Body of pancreas (tissue), 4 donors: ENCODE measurements around the gene SHISAL1. TPM values are rescaled to one million over a fixed set of nuclear protein-coding genes. Genes with fewer than 3 reads are reported as not detected.

Experiments used
- ATAC-seq: fragments of 150-250 bp; one replicate; pipeline ENCODE4 v1.9.1; 2016
- DNase-seq, 4 donors: peaks; one replicate each; pipeline ENCODE4 v3.0.0-alpha.2; 2019
- H3K27ac ChIP-seq, 4 donors: fragments of 200-600 bp; sonication (generic); 1 replicate in 3 of 4; 2 replicates in 1 of 4; pipeline versions ENCODE4 v1.5.1 to v1.6.1; 2016 to 2019; ENCODE audit warnings: mild to moderate bottlenecking in 1 of 4, mixed read lengths in 1 of 4, moderate library complexity in 1 of 4
- H3K27me3 ChIP-seq, 2 donors: fragments of 200-600 bp; sonication (generic); one replicate each; pipeline ENCODE4 v1.6.0; 2016; ENCODE audit warnings: mild to moderate bottlenecking in 1 of 2
- H3K36me3 ChIP-seq, 2 donors: fragments of 200-600 bp; sonication (generic); replicated peaks in 1 of 2; 2 replicates each; pipeline ENCODE4 v1.5.1; 2016; ENCODE audit warnings: low read depth in 2 of 2; ENCODE audit not compliant: insufficient read depth in 1 of 2
- H3K4me1 ChIP-seq: fragments of 200-600 bp; sonication (generic); one replicate; pipeline ENCODE4 v1.6.0; 2016
- H3K4me3 ChIP-seq, 2 donors: fragments of 200-600 bp; sonication (generic); 1 replicate in 1 of 2; 2 replicates in 1 of 2; pipeline ENCODE4 v1.5.1; 2016 to 2019
- H3K9me3 ChIP-seq, 3 donors: fragments of 200-600 bp; sonication (generic); 1 replicate in 2 of 3; 2 replicates in 1 of 3; pipeline ENCODE4 v1.5.1; 2016
- CTCF ChIP-seq, 7 experiments: fragments of 450-650 bp in 4 of 7; fragments of 200-600 bp in 3 of 7; sonication (generic) in 3 of 7; IDR thresholded peaks; one replicate each; pipeline ENCODE4 v1.5.1; 2016 to 2019; ENCODE audit warnings: antibody characterized with exemption in 7 of 7
- POLR2A ChIP-seq, 3 donors: fragments of 450-650 bp; IDR thresholded peaks; one replicate each; pipeline ENCODE4 v1.6.1; 2016; ENCODE audit warnings: antibody characterized with exemption in 3 of 3, mild to moderate bottlenecking in 2 of 3
- WGBS, 2 donors: methylation state at CpG; one replicate each; pipeline ENCODE4 v1.1.5; 2017; 5-methylcytosine and 5-hydroxymethylcytosine counted together
- intact Hi-C: fragments of 100-400 bp; cut with DNase I; formaldehyde crosslinking; loops from one replicate; pipeline ENCODE4 v1.15.1; 2023
- total RNA-seq, 2 donors: library from RNA; depleted of rRNA; stranded (reverse); fragments of >200 nt; gene quantifications; one replicate each; pipeline ENCODE4 v1.1.0, GENCODE V29; 2016

The SHISAL1 gene
- total RNA-seq, 2 donors from 2014 or later: 0.78 to 1.6 TPM

DNA sequence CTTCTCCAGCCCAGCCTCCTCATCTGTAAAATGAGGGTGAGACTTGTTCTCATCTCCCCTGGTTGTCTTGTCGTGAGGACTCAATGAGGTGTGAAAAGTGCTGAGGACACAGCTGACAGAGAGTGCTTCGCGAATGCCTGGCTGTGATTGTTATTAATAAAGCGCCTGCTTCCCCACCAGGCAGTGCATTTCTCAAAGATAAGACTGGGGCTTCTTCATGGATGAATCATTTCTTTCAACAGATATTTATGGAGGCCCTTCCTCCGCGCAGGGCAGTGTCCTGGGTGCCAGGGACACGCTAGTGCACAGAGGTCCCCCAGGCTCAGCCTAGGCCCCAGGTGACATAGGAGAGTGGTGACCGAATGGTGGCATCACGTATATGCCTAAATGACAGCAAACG lies 34.3 kb upstream of the SHISAL1 start:
- H3K36me3 ChIP-seq: no peaks in the 10 kb centered on the region
- 62 to 72% methylated on average over 7 to 10 of the region's 10 CpGs for WGBS, 2 donors
- intact Hi-C loops: no loop called here
- H3K9me3 ChIP-seq: no peaks in the 10 kb centered on the region
- no peak overlapping the region for H3K4me3 ChIP-seq
- no peaks in the 10 kb centered on the region for H3K4me1 ChIP-seq
- no peak for TF ChIP-seq POLR2A (IDR thresholded peaks at IDR 0.05)
- H3K27ac ChIP-seq: no peak overlapping the region
- H3K27me3 ChIP-seq: no peaks in the 10 kb centered on the region
- DNase-seq (no peak), ATAC-seq (no peak)

- Histone ChIP-seq H3K36me3 (no peaks in the 10 kb centered on the region), H3K9me3 (no peaks in the 10 kb centered on the region), H3K27ac (no peak overlapping the region), H3K4me1 (no peaks in the 10 kb centered on the region), H3K27me3 (no peaks in the 10 kb centered on the region), H3K4me3 (no peak overlapping the region)
- 65 to 73% methylated on average over 3 of the region's 3 CpGs for WGBS, 2 donors
- no peak for ATAC-seq
- intact Hi-C loops: no loop called here
- no peak for DNase-seq
- no peak for TF ChIP-seq POLR2A (IDR thresholded peaks at IDR 0.05)
- no peak for TF ChIP-seq CTCF (IDR thresholded peaks at IDR 0.05)
Observed at GRCh38 chr22:44345872-44346271, 33.1 kb upstream of the SHISAL1 start.

DNA sequence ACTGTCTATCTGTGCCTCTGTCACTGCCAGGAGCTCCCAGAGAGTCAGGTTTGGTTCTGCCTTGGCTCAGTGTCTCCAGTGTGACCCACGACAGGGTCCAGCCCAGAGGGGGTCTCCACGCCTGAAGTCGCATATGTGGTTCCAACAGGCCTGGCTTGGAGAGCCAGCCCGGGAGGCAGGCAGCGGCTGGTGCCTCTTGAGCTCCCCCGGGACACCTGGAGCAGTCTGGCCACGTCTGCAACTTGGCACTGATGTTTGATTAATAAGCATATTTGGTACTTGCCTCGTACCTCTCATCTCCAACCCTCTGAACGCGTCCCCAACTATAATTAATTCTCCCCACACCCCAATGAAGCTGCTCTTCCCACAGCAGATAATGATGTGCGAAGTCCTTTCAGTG lies 31.7 kb upstream of the SHISAL1 start:
- Histone ChIP-seq H3K4me3 (no peak overlapping the region), H3K36me3 (no peaks in the 10 kb centered on the region), H3K27ac (no peak overlapping the region), H3K27me3 (no peaks in the 10 kb centered on the region), H3K4me1 (no peaks in the 10 kb centered on the region), H3K9me3 (no peaks in the 10 kb centered on the region)
- DNase-seq: no peak
- ATAC-seq: no peak
- TF ChIP-seq POLR2A (IDR thresholded peaks at IDR 0.05) (no peak), CTCF (IDR thresholded peaks at IDR 0.05) (no peak)
- WGBS, 2 donors: 29 to 50% methylated on average over 8 to 11 of the region's 11 CpGs
- intact Hi-C loops: no loop called here

DNA sequence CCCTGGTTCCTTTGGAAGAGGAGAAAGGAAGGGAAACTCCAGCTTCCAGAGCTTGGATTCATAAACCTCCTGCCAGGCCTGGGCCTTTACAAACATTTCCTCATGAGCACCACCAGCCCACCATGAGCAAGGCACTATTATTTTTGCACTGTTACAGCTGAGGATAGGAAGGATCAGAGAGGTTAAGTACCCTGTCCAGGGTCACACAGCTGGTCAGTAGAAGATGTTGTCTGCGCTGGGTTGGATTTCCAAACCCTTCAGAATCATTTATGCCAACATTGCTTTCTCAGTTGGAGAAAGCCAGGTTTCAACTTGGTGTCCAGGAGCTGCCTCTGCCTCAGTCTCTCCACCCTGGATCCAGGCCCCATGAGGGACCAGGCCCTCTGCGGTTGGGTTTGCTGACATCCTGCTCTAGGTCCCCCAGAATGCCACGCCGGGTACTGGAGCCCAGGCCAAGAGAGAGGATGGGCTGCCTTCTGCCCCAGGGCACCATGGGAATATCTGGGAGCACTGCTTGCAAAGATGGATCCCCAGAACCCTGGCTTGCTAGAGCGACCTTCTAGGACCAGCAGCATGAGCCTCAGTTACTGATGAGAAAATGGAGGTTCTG lies 29.7 kb upstream of the SHISAL1 start:
- H3K4me3 ChIP-seq: no peak overlapping the region
- no peaks in the 10 kb centered on the region for H3K36me3 ChIP-seq
- H3K9me3 ChIP-seq: no peaks in the 10 kb centered on the region
- no peaks in the 10 kb centered on the region for H3K4me1 ChIP-seq
- no peak overlapping the region for H3K27ac ChIP-seq
- no peaks in the 10 kb centered on the region for H3K27me3 ChIP-seq
- intact Hi-C loops: no loop called here
- TF ChIP-seq CTCF (IDR thresholded peaks at IDR 0.05) (no peak), POLR2A (IDR thresholded peaks at IDR 0.05) (no peak)
- no peak for DNase-seq
- WGBS, 2 donors: 88 to 95% methylated on average over 4 to 5 of the region's 5 CpGs
- no peak for ATAC-seq

DNA sequence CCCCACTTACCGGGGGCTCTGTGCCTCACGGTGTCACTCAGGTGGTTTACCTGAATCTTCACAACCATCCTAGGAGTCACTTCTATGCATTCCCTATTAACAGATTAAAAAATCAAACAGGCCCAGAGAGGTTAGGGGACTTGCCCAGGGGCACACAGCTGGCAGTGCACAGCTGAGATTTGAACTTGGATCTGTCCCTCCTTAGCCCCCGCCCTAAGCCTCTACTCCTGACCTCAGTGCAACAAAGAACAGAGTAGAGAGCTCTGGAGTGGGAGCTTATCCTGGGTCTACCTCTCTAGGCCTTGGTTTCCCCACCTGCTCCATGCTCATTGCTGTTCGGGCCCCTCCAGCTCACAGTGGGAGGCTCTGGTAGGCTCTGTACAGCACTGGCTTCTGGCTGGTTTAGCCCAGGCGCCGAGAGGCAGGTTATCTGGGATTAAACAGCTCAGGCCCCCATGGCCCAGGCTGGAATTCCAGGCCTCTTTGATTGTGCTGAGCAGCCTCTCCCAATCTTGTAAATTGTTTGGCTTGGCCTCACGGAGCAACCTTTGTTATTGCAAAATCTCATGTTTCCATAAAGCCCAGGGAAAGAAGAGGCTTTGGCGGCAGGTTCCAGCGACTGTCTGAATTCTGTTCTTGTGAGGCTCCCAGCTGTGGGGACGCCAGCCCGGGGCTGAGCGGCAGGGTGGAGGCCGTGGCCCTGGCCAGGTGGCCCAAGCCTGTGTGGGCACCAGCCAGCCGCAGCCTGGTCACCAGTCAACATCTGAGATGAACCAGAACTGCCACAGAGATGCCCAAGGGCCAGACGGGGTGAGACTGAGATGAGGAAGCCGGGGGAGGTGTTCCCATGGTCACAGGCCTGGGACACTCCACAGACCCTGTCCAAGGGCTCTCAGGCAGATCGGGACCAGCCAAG lies 28.9 kb upstream of the SHISAL1 start:
- no peak for DNase-seq
- ATAC-seq: no peak
- intact Hi-C loops: no loop called here
- Histone ChIP-seq H3K9me3 (no peaks in the 10 kb centered on the region), H3K4me3 (no peak overlapping the region), H3K4me1 (no peaks in the 10 kb centered on the region), H3K27ac (no peak overlapping the region), H3K27me3 (no peaks in the 10 kb centered on the region), H3K36me3 (no peaks in the 10 kb centered on the region)
- no peak for TF ChIP-seq CTCF (IDR thresholded peaks at IDR 0.05)
- TF ChIP-seq POLR2A (IDR thresholded peaks at IDR 0.05): no peak
- WGBS, 2 donors: 61 to 72% methylated on average over 10 to 17 of the region's 17 CpGs
